Measurements from ENCODE around the gene TRAPPC4.
"Not testable (repeated sequence)": the region's sequence is repeated elsewhere in the genome, so short reads cannot be mapped to it uniquely, and the experiment has no call there.

TRAPPC4 gene

GRCh38 chr11:119016216-119017009 is 2.2 kb upstream of the TRAPPC4 start:
- H3K4me1 ChIP-seq (ENCODE audit: control insufficient read depth in 1 of 2, insufficient read depth in 1 of 2, low read depth in 1 of 2, low read length in 1 of 2) = peaks cover 25 to 27% of the 10 kb centered on the region in 2 experiments
- H3K4me3 ChIP-seq (ENCODE audit: low read depth in 1 of 2, low read length in 1 of 2) = no peak overlapping the region
- TF ChIP-seq CTCF (IDR thresholded peaks at IDR 0.05) = no peak
- H3K36me3 ChIP-seq = peaks cover 58% of the 10 kb centered on the region
- no peak overlapping the region for H3K27ac ChIP-seq
- no peaks in the 10 kb centered on the region for H3K9me3 ChIP-seq
- H3K27me3 ChIP-seq = no peaks in the 10 kb centered on the region

DNA sequence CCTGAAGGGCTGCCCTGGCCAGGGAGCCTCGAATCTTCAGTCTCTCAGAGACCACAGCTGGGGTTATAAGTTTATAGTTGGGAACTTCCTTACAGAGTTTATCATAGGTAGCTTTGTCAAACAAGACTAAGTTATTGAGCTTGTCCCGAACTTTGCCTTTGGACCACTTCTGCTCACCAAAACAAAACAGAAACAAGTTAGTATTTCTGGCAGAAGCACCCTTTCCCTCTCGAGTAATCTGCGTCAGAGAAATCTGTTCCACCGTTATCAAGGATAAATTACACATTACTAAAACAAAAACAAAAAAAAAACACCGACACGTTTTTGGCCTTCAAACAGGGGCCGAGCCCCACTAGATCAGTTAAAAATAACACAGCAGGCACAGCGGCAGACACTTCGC is 1.2 kb upstream of the TRAPPC4 start:
- peaks cover 25 to 27% of the 10 kb centered on the region in 2 experiments for H3K4me1 ChIP-seq (ENCODE audit: control insufficient read depth in 1 of 2, insufficient read depth in 1 of 2, low read depth in 1 of 2, low read length in 1 of 2)
- not testable (repeated sequence) for H3K27me3 ChIP-seq, H3K9me3 ChIP-seq
- peak overlapping the region; percentile 97 for H3K27ac ChIP-seq
- peak overlapping the region; percentile 72 to 78 for H3K4me3 ChIP-seq (ENCODE audit: low read depth in 1 of 2, low read length in 1 of 2)
- H3K36me3 ChIP-seq = peaks cover 58% of the 10 kb centered on the region

GRCh38 chr11:119019996-119020395 is 1.4 kb downstream of the TRAPPC4 start:
- Histone ChIP-seq H3K4me1 (ENCODE audit: control insufficient read depth in 1 of 2, insufficient read depth in 1 of 2, low read depth in 1 of 2, low read length in 1 of 2) (peaks cover 25 to 27% of the 10 kb centered on the region in 2 experiments), H3K36me3 (peaks cover 62% of the 10 kb centered on the region)

GRCh38 chr11:119021631-119022030 is 3.1 kb downstream of the TRAPPC4 start:
- H3K4me3 ChIP-seq (ENCODE audit: low read depth in 1 of 2, low read length in 1 of 2) = no peak overlapping the region
- TF ChIP-seq CTCF (IDR thresholded peaks at IDR 0.05) = no peak
- H3K27me3 ChIP-seq = no peaks in the 10 kb centered on the region
- H3K36me3 ChIP-seq = peaks cover 61% of the 10 kb centered on the region
- no peaks in the 10 kb centered on the region for H3K9me3 ChIP-seq
- no peak overlapping the region for H3K27ac ChIP-seq
- peaks cover 25 to 27% of the 10 kb centered on the region in 2 experiments for H3K4me1 ChIP-seq (ENCODE audit: control insufficient read depth in 1 of 2, insufficient read depth in 1 of 2, low read depth in 1 of 2, low read length in 1 of 2)

More at GRCh38 chr11:119019996-119020395, 1.4 kb downstream of the TRAPPC4 start:
- no peak for TF ChIP-seq CTCF (IDR thresholded peaks at IDR 0.05)
- Histone ChIP-seq H3K27me3 (no peaks in the 10 kb centered on the region), H3K27ac (peak overlapping the region; percentile 97), H3K9me3 (no peaks in the 10 kb centered on the region), H3K4me3 (ENCODE audit: low read depth in 1 of 2, low read length in 1 of 2) (peak overlapping the region in 1 of 2 experiments; percentile 78)

GRCh38 chr11:119023741-119024140 is 5.2 kb downstream of the TRAPPC4 start:
- Histone ChIP-seq H3K4me3 (ENCODE audit: low read depth in 1 of 2, low read length in 1 of 2) (no peak overlapping the region), H3K36me3 (peaks cover 57% of the 10 kb centered on the region), H3K9me3 (no peaks in the 10 kb centered on the region), H3K27me3 (no peaks in the 10 kb centered on the region), H3K27ac (no peak overlapping the region), H3K4me1 (ENCODE audit: control insufficient read depth in 1 of 2, insufficient read depth in 1 of 2, low read depth in 1 of 2, low read length in 1 of 2) (peaks cover 13 to 15% of the 10 kb centered on the region in 2 experiments)
- no peak for TF ChIP-seq CTCF (IDR thresholded peaks at IDR 0.05)

- Histone ChIP-seq H3K27ac (no peak overlapping the region), H3K9me3 (no peaks in the 10 kb centered on the region), H3K27me3 (no peaks in the 10 kb centered on the region), H3K36me3 (peaks cover 57% of the 10 kb centered on the region), H3K4me3 (ENCODE audit: low read depth in 1 of 2, low read length in 1 of 2) (no peak overlapping the region), H3K4me1 (ENCODE audit: control insufficient read depth in 1 of 2, insufficient read depth in 1 of 2, low read depth in 1 of 2, low read length in 1 of 2) (peaks cover 12 to 15% of the 10 kb centered on the region in 2 experiments)
- no peak for TF ChIP-seq CTCF (IDR thresholded peaks at IDR 0.05)
Observed at GRCh38 chr11:119024430-119025098, 6.0 kb downstream of the TRAPPC4 start.

All from neutrophil (primary cell).